ENCODE data around the gene SPOP. TPM values are rescaled to one million over a fixed set of nuclear protein-coding genes. Genes with fewer than 3 reads are reported as not detected.

Gene SPOP
- total and polyA plus RNA-seq, 4 experiments from 2014 or later: 83.1 to 126 (median 98.4) TPM

DNA sequence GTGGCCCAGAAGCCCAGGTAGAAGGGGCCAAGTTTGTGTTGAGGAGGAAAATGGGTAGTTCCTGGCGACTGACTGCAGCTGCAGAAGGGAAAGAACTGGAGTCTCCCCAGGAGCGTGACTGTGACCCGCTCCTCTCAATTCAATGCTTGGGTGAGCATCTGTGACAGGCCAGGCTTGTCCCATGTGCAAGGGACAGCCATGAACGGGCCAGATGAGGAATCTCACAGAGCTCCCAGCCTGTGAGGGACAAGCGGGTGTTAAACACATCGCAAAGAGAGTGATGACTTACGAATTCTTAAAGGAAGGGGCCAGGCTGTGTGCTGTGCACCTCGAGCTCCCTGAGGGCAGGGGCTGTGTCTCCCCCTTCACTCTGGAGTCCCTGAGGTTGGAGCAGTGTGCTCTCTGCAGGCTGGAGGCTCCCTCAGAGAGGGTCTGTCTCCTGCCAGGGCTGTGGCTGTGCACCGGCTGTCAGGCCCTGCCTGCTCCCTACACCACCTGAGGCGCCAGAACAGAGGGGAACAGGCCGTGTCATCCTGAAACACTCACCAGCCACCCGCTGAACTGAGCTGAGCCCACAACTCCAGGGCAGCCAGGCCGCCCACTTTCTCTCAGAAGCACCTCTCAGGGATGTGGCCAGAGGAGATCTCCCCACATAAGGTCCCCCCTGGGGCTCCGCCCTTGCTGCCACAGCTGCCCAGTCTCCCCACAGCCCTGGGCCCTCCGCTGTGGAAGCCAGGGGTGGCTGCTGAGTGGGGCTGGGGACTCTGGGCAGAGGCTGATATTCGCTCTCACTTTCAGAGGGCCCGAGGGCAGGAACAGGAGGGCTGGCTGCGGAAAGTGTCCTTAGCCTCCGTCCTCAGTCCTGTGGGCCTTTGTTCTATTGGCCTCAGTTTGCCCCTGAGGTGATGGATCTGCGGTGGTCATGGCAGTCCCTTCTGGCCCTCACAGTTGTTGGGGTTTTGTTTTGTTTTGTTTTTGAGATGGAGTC, 127.9 kb downstream of the SPOP start:
- no peaks in the 10 kb centered on the region for H3K36me3 Mint-ChIP-seq
- peaks cover 3 to 7% of the 10 kb centered on the region in 2 donors for H3K27me3 Mint-ChIP-seq
- H3K4me3 Mint-ChIP-seq: no peak overlapping the region
- Histone ChIP-seq H3K4me3 (ENCODE audit: low read length in 2 of 2) (no peak overlapping the region), H3K36me3 (ENCODE audit: insufficient read depth, low read length) (no peaks in the 10 kb centered on the region), H3K9me3 (ENCODE audit: control insufficient read depth in 1 of 2, low read length in 2 of 2) (no peaks in the 10 kb centered on the region), H3K27ac (ENCODE audit: low read depth, low read length) (no peak overlapping the region), H3K4me1 (ENCODE audit: insufficient read depth, low read length) (no peaks in the 10 kb centered on the region), H3K27me3 (ENCODE audit: insufficient read depth, low read length) (no peaks in the 10 kb centered on the region)
- no peaks in the 10 kb centered on the region for H3K9me3 Mint-ChIP-seq
- no peaks in the 10 kb centered on the region for H3K4me1 Mint-ChIP-seq
- no peak for DNase-seq
- ChIA-PET CTCF (ENCODE audit: partially characterized antibody) (interaction anchor here (0.6 kb wide), 1 partner anchor 12 kb away, joined by 4 read pairs; no protein-coding TSS in a partner anchor), POLR2A (ENCODE audit: partially characterized antibody) (interaction anchor here (0.9 kb wide), 1 partner anchor 114 kb away, joined by 3 read pairs; no protein-coding TSS in a partner anchor)
- no peak overlapping the region for H3K27ac Mint-ChIP-seq
- intact Hi-C loops (cut with micrococcal nuclease): no loop called here

DNA sequence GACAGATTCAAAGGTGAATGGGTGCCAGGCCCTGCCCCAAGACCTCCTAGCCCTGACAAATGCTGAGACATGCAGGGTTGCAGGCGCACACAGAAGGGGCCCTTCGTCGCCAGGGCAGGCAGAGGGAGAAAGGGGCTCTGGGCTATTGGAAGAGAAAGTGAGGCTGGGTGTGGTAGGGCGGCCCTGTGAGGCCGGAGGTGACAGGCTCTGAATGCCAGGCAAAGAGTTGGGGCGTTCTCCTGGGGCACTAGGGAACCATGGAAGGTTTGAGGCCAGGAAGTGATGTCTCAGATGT, 128.6 kb downstream of the SPOP start:
- no peaks in the 10 kb centered on the region for H3K9me3 Mint-ChIP-seq
- no peak for DNase-seq
- Histone ChIP-seq H3K4me3 (ENCODE audit: low read length in 2 of 2) (no peak overlapping the region), H3K4me1 (ENCODE audit: insufficient read depth, low read length) (no peaks in the 10 kb centered on the region), H3K27ac (ENCODE audit: low read depth, low read length) (no peak overlapping the region), H3K27me3 (ENCODE audit: insufficient read depth, low read length) (no peaks in the 10 kb centered on the region), H3K36me3 (ENCODE audit: insufficient read depth, low read length) (no peaks in the 10 kb centered on the region), H3K9me3 (ENCODE audit: control insufficient read depth in 1 of 2, low read length in 2 of 2) (no peaks in the 10 kb centered on the region)
- no peak overlapping the region for H3K4me3 Mint-ChIP-seq
- ChIA-PET POLR2A (ENCODE audit: partially characterized antibody) (interaction anchor here (0.9 kb wide), 1 partner anchor 114 kb away, joined by 3 read pairs; no protein-coding TSS in a partner anchor), CTCF (ENCODE audit: partially characterized antibody) (no interaction called here)
- H3K27ac Mint-ChIP-seq: no peak overlapping the region
- intact Hi-C loops (cut with micrococcal nuclease): no loop called here
- no peaks in the 10 kb centered on the region for H3K36me3 Mint-ChIP-seq
- peaks cover 3 to 8% of the 10 kb centered on the region in 2 donors for H3K27me3 Mint-ChIP-seq
- H3K4me1 Mint-ChIP-seq: no peaks in the 10 kb centered on the region

Other genes with a start within 250 kb of the SPOP start
- gene NGFR, start 182.8 kb downstream of the SPOP start, total RNA-seq: under 1 TPM in 1 of 2 experiments, not detected in 1; 0.47 TPM
- gene NGFR, start 182.8 kb downstream of the SPOP start, polyA plus RNA-seq: not detected
- gene NXPH3, start 102.2 kb downstream of the SPOP start, total RNA-seq: not detected
- gene NXPH3, start 102.2 kb downstream of the SPOP start, polyA plus RNA-seq: not detected
- gene SLC35B1, start 29.9 kb upstream of the SPOP start, total RNA-seq: 10 to 100 TPM; 48.4 to 52.1 TPM
- 10 to 100 TPM; 30.8 to 38.9 TPM for gene SLC35B1, start 29.9 kb upstream of the SPOP start, polyA plus RNA-seq
- 100 to 1,000 TPM in 1 of 2 experiments, 10 to 100 TPM in 1; 95.1 to 102 TPM for gene FAM117A, start 86.0 kb upstream of the SPOP start, total RNA-seq
- 10 to 100 TPM; 61.2 to 73.4 TPM for gene FAM117A, start 86.0 kb upstream of the SPOP start, polyA plus RNA-seq
- gene KAT7, start 110.6 kb upstream of the SPOP start, total RNA-seq: 100 to 1,000 TPM; 115 to 120 TPM
- 10 to 100 TPM; 37.6 to 55.3 TPM for gene KAT7, start 110.6 kb upstream of the SPOP start, polyA plus RNA-seq
- not detected for gene TAC4, start 170.0 kb upstream of the SPOP start, total RNA-seq
- gene TAC4, start 170.0 kb upstream of the SPOP start, polyA plus RNA-seq: not detected

Measured in CD4-positive, alpha-beta memory T cell (primary cell).